ENCODE measurements around the gene STXBP6.

GRCh38 chr14:24852312-24853060 lies 197.5 kb downstream of the STXBP6 start:
- TF ChIP-seq, protein P1, sequence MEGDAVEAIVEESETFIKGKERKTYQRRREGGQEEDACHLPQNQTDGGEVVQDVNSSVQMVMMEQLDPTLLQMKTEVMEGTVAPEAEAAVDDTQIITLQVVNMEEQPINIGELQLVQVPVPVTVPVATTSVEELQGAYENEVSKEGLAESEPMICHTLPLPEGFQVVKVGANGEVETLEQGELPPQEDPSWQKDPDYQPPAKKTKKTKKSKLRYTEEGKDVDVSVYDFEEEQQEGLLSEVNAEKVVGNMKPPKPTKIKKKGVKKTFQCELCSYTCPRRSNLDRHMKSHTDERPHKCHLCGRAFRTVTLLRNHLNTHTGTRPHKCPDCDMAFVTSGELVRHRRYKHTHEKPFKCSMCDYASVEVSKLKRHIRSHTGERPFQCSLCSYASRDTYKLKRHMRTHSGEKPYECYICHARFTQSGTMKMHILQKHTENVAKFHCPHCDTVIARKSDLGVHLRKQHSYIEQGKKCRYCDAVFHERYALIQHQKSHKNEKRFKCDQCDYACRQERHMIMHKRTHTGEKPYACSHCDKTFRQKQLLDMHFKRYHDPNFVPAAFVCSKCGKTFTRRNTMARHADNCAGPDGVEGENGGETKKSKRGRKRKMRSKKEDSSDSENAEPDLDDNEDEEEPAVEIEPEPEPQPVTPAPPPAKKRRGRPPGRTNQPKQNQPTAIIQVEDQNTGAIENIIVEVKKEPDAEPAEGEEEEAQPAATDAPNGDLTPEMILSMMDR (conservative IDR thresholded peaks at IDR 0.05): no peak
- no peak for TF ChIP-seq EZH2 (IDR thresholded peaks at IDR 0.05; ENCODE audit: low read depth)

All from PC-9 (cell line).